ENCODE data around the gene COQ8B.
"Not testable (repeated sequence)": the region's sequence is repeated elsewhere in the genome, so short reads cannot be mapped to it uniquely, and the experiment has no call there.

Gene COQ8B

DNA sequence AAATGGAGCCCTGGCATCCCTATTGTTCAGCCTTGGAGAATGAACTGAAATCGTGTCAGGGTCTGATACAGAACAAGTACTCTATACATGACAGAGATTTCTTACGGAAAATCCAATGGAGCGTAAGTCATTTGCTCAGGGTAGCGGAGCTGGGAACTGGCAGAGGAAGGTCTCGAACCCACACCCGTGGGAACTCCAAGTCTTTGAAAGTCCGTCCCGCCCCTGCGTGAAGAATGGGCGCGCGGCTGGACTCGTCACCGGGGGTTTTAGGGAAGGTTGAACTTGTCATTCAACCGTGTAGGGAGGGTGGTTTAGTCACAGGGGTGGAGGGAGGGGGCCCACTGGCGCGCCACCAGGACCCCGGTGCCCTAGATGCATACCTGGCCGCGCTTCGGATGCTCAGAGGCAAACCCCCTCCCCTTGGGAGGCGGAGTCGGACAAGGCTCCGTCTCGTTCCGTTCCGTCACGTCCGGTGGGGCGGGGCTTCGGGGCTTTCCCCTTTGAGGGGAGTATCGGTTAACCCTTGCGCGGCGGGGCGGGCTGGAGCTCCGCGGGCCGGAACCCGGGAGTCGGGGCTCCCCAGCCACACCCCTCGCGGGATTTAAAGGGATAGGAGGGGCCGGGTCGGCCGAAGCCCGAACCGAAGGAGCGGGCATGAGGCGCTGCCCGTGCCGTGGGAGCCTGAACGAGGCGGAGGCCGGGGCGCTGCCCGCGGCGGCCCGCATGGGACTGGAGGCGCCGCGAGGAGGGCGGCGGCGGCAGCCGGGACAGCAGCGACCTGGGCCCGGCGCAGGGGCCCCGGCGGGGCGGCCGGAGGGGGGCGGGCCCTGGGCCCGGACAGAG is at the start of gene COQ8B, which contains the start of gene ITPKC:
Gene COQ8B (minus strand): TSS at position 405 of the 843 bp plus-strand sequence. CDS start 2,254 bp downstream, outside the sequence.
Gene ITPKC (plus strand): TSS at position 631 of the 843 bp plus-strand sequence. CDS start 24 bp downstream, at position 655.
- peak; percentile 98 for DNase-seq

DNA sequence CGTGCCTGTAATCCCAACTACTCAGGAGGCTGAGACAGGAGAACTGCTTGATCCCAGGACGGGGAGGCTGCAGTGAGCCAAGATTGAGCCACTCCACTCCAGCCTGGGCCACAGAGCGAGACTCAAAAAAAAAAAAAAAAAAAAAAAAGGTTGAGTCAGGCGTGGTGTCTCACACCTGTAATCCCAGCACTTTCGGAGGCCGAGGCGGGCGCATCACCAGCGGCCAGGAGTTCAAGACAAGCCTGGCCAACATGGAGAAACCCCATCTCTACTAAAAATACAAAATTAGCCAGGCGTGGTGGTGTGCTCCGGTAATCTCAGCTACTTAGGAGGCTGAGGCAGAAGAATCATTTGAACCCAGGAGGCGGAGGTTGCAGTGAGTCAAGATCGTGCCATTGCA is 49.7 kb upstream of the COQ8B start:
- not testable (repeated sequence) for DNase-seq

DNA sequence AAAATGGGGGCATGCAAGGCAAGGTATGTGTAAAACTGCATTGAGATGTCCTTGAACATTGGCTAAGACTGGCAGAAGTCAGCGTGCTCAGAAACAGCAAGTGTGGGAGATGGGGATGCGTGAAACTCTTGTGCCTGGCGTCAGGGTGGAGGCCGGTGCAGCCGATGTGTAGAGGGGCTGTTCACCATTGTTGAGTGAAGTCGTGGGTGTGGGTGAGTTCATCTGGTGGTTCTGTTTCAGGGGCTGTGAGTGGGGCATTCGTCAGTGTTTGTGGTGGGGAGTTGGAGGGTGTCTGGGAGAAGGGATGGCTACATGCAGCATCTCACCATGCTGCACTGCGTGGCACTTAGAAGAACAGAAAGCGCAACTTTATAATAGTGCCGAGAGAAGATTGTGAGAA is 47.3 kb upstream of the COQ8B start:
- no peak for DNase-seq

DNA sequence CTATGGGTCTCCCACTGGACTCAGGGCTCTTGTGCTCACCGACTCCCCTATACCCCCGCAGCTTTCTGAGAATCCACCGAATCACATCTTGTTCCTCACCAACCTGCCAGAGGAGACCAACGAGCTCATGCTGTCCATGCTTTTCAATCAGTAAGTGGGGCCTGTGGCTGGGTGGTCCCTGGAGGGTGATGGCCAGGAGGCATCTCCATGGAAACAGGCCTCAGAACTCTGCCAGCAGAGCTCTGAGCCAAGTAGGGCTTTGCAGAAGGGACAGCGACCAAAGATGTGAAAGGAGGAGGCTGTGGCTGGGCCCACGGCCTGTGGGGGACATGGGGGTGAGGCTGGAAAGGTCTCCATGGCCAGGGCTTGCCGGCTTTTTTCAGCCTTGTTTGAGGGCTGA is 46.8 kb upstream of the COQ8B start:
- no peak for DNase-seq

DNA sequence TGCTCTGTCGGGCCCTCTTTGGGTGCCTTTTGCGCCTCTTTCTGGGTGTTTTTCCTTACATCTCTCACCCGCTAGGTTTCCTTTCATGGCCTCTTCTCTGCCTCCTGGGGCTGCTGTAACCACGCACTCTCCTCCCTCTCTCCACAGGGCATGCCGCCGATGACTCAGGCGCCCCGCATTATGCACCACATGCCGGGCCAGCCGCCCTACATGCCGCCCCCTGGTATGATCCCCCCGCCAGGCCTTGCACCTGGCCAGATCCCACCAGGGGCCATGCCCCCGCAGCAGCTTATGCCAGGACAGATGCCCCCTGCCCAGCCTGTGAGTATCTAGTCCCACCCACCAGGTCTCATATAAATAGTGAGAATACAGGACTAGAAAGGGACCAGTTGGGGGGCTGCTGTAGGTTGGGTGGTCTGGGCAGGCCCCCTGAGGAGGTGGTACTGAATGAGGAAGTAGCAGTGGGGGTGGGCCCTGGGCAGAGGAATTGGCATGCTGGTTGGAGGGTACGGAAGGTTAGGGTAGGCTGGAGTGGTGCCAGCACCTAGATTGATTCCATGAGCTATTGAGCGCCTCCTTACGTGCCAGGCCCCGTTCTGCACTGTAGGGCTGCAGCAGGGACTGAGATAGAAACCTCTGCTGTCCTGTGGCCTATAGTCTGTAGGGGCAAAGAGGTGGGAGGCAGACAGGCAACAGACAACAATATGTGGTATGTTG is 46.2 kb upstream of the COQ8B start:
- no peak for DNase-seq

DNA sequence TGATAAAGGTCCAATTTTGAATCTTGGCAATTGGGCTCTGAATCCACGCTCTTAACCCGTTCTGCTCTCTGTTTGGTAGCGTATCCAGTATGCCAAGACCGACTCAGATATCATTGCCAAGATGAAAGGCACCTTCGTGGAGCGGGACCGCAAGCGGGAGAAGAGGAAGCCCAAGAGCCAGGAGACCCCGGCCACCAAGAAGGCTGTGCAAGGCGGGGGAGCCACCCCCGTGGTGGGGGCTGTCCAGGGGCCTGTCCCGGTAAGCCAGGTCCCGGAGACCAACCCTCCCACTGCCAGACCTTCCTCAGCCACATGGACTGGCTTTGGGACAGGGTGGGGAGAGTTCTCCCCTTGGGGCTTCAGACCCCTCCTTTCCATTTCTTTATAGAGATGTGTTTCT is 42.7 kb upstream of the COQ8B start:
- no peak for DNase-seq

DNA sequence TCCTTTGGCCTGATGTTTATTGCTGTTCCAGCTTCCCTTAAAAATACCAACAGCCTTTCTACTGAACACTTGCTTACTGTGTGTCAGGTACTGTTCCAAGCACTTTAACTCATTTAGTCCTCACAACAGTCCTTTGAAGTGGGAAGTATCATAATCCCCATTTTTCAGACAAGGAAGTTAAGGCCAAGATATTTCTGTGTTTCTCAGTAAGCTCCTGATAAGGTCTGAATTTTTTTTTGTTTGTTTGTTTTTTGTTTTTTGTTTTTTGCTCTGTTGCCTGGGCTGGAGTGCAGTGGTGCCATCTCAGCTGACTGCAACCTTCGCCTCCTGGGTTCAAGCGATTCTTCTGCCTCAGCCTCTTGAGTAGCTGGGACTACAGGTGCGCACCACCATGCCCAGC is 41.8 kb upstream of the COQ8B start:
- no peak for DNase-seq

DNA sequence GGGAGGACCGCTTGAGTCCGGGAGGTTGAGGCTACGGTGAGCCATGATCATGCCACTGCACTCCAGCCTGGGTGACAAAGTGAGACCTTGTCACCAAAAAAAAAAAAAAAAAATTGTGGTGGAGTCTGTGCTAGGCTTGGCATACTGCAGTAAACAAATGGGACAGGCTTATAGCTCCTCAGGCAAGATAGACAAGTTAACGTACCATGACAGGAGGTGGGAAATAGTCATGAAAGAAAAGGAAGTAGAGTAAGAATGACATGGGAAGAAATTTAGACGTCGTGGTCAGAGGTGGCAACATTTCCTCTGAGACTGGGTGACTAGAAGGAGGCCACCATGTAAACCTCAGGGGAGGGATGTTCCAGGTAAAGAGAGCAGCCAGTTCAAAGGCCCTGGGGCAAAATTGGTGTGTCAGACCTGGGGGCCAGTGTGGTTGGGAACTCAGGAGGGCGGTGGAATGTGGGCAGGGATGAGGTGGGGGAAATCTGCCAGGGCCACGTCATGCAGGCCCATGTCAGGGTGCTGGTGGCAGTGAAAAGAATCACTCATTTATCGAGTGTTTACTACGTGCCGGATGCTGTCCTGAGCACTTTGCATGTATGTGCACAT is 39.9 kb upstream of the COQ8B start:
- DNase-seq: no peak

DNA sequence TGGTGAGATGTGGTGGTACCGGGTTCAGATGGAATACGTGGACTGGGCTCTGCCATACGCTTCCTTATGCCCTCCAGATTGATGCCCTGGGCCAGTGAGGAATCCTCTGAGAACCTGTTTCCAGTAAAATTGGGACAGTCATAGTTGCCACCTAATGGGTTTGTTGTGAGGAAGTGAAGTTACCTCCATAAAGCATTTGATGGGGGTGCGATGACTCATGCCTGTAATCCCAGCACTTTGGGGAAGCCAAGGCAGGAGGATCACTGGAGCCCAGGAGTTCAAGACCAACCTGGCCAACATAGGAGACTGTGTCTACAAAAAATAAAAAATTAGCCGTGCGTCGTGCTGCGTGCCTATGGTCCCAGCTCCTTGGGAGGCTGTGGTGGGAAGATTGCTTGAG is 39.1 kb upstream of the COQ8B start:
- DNase-seq: no peak

DNA sequence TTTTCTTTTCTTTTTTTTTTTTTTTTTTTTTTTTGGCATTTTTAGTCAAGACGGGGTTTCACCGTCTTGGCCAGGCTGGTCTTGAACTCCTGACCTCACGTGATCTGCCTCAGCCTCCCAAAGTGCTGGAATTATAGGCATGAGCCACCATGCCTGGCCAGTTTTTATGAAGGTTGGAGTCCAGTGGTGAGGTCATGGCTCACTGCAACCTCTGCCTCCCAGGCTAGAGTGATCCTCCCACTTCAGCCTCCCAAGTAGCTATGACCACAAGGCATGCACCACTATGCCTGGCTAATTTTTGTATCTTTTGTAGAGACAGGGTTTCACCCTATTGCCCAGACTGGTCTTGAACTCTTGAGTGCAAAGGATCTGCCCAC is 38.5 kb upstream of the COQ8B start:
- no peak for DNase-seq

DNA sequence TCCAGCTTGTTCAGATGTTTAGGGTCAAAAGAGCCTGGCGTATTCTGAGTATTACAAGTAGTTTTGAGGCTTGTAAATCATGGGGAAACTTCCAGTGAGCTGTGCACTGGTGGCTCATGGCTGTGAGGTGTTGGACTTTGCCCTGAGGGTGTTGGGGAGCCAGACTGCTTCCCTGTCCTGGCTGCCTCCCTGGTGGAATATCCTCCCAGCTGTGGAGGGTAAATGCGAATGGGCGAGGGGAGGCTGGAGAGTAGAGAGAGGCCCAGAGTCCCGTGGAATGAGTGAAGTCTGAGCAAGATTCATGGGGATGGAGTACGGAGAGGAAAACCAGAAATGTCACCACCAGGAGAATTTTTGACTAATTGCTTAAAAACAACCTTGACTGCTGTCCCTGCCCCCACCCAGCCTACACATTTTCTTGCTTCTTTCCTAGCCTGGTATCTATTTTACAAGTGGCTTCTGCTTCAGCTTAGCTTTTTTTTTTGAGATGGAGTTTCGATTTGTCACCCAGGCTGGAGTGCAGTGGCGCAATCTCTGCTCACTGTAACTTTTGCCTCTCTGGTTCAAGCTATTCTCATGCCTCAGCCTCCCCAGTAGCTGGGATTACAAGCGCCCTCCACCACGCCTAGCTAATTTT is 38.0 kb upstream of the COQ8B start:
- DNase-seq: no peak

DNA sequence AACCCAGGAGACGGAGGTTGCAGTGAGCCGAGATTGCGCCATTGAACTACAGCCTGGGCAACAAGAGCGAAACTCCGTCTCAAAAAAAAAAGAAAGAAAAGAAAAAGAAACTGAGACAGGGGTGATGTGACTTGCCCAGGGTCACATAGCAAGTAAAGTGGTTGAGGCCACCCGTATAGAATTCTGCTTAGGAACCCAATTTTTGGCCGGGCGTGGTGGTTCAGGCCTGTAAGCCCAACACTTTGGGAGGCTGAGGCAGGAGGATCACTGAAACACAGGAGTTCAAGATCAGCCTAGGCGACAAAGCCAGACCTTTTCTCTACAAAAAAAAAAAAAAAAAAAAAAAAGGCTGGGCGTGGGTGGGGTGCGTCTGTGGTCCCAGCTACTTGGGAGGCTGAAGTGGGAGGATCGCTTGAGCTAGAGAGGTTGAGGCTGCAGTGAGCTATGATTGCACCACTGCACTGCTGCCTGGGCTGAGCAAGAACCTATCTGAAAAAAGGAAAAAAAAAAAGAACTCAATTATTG is 35.6 kb upstream of the COQ8B start:
- DNase-seq: no peak

DNA sequence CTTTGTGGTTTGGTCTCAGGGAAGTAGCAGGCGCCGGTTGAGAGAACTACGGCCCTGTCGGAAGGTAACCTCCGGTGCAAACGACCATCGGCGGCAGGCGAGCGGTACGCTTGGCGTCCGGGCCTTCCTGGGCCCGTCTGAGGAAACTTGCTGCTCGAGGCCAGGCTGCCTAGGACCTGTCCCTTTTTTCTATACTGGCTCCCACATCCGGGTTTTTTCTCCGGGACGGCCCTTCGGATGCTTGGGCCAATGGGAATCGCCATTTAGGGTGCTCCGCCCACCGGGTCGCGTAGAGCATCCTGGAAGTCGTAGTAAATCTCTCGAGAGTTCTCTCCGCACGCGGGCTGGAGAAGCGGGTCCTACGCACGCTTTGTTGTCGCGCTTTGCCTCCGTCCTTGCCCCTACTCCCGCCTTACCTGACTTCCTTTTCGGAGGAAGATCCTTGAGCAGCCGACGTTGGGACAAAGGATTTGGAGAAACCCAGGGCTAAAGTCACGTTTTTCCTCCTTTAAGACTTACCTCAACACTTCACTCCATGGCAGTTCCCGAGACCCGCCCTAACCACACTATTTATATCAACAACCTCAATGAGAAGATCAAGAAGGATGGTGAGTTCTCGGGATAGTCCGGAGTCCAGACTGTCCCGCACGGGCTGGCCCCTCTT is 34.3 kb upstream of the COQ8B start, which contains the start of gene SNRPA:
Gene SNRPA (plus strand): TSS at position 330 of the 664 bp plus-strand sequence. CDS start 206 bp downstream, at position 536.
- DNase-seq: peak; percentile 96

DNA sequence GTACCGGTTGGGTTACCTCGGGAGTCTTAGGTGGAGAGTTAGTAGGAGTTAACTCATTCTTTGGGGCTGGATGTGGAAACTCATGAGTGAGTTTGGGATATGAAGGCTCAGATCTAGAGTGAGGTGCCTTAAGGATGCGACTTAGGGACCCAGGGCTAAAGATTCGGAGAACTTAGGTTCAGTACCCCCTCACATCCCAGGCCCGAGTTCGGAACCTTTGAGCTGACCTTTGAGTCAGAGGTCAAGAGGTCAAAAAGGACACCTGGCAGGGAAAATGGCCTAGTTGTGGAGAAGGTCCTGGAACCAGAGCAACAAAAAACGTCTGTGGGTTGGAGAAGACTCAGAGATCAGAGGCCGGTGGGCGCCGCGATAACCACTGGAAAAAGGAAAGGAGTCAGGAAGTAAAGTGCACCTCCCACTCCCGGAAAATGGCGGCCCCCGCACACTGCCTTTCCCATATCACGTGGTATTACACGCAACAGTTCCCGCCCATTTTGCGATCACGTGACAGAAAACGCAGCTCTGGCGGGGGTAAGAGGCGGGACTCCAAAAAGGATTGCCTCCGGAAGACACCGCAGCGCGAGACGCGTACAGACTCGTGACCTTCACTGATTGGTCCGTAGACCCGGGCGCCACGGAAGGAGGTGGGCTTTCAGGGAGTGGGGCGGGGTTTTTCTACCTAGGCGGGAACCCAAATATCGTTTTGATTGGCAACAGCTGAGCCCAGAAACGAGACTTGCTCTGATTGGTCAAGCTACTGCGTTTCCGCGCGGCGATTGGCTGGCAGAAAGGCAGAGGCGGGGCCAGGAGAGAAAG is 33.6 kb upstream of the COQ8B start, which contains the start of gene ACTMAP:
Gene ACTMAP (minus strand): TSS at position 420 of the 816 bp plus-strand sequence. CDS start 674 bp downstream, outside the sequence.
- DNase-seq: peak; percentile 98

DNA sequence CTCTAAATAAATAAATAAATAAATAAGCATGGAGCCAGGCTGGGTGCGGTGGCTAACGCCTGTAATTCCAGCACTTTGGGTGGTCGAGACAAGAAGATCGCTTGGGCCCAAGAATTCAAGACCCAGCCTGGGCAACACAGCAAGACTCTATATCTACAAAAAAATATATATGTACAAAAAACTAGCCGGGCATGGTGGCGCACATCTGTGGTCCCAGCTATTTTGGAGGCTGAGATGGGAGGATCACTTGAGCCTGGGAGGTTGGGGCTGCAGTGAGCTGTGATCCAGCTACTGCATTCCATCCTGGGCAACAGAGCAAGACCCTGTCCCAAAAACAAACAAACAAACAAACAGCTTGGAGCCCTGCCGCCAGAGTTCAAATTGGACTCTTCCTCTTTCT is 30.9 kb upstream of the COQ8B start:
- no peak for DNase-seq

DNA sequence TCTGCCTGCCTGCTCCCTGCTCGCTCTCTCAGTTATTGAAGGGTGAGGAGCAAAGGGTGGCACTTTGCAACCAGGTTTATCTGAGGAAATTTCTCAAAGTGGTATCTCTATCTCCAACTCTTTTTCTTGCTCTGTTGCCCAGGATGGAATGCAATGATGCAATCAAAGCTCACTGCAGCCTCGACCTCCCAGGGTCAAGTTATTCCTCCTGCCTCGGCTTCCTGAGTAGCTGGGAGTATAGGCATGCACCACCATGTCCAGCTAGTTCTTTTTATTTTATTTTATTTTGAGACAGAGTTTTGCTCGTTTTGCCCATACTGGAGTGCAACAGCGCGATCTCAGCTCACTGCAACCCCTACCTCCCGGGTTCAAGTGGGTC is 28.7 kb upstream of the COQ8B start:
- no peak for DNase-seq

DNA sequence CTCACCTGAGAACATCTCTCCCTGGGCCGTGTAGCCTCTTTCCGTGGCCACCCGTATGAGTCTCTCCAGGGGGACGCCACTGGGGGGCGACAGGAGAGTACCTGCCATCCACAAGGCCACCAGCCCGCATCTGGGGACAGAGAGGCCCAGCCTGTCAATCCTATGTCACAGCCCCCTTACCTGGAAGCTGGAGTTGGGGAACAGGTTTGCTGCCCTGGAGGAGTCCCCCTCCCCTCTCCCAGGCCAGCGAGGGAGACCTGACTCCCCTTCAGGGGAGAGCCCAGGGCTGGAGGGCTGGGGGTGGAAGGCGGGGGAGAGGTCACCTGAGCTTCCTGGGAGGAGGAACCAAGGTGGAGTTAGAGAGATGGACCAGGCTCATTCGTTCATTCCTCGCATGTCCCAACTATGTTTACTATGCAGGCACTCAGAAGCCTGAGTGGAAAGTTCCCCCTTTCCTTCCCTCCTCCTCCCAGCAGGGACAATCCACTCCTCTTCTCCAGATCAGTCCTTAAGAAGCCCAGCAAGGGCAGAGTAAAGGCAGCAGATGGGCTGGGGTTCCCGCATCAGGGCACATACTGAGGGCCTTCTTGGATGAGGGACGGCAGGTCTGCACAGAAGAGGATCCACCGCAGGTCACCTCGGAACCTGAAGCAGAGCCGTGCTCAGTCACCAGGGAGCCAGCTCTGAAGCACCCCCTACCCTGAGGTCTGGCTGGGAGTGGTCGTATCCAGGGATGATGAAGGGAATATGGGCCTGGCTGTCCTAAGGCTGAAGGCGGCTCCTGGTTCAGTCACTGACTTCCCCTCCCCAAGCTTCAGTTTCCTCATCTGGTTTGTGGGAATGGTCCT is 28.1 kb upstream of the COQ8B start:
- no peak for DNase-seq

DNA sequence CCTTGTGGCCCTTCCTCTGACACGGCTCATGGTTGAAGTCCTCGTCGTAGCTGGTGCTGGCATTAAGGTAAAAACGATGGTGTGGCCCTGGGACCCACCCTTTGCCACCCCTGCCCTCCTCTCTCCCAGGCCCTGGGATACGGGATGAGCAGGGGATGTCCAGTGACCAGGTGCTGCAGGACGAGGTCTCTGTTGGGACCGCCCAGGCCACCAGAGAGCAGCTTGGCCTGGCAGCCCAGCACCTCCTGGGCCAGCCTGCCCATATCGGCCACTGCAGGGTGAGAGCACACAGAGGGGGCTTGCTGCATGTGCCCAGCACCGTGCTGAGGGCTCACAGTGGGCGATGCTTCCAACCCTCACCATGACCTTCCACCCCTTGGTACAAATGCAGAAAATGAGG is 27.2 kb upstream of the COQ8B start:
- no peak for DNase-seq

DNA sequence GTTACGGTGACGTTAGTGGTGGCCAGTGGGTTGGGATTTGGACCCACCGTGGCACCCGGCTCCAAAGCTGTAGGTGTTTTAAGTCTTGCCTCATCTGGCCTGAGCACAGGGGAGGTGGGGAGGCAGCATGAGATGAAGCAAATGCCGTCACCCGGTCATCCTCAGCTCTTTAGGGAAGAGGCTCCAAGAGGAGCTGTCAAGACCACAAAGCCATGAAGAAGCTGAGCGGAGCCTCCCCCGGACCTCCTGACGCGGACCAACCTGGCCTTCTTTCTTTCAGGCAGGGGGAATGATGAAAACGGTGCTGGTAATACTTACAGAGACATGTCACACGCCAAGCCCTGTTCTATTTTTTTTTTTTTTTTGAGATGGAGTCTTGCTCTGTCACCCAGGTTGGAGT is 26.2 kb upstream of the COQ8B start:
- DNase-seq: no peak

DNA sequence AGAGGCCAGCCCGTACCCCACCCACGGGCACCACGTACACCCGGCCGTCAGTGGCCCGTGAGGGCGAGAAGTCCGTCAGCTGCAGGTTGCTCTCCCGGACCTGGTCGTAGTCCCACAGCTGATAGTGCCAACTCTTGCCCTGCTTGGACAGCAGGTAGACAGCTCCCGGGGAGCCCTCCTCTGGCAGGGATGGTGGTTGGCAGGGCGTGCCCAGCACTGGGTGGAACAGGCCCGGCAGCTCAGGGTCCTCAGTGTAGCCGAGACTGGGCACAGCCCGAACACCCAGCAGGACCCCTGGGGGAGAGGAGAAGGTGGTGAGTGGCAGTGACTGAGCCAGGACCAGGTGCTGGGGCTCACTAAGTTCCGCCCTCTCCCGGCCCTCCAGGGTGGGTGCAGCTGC is 25.8 kb upstream of the COQ8B start:
- no peak for DNase-seq
